Activated T-cell treated with anti-CD3 and anti-CD28 coated beads, Interleukin-2, amount 50 U/mL, for 24 hours (primary cell): ENCODE results near the gene STK33.

Experiments used
- DNase-seq: peaks from one replicate; pipeline ENCODE4 v3.0.0-alpha.2; 2020
- H3K27ac Mint-ChIP-seq: 2 replicates; pipeline ENCODE4 v1.8.0; 2020; ENCODE audit warnings: mild to moderate bottlenecking, mixed read lengths
- H3K27me3 Mint-ChIP-seq: 2 replicates; pipeline ENCODE4 v1.8.0; 2020; ENCODE audit warnings: mixed read lengths
- H3K36me3 Mint-ChIP-seq: 2 replicates; pipeline ENCODE4 v1.8.0; 2020; ENCODE audit warnings: low read depth, mixed read lengths
- H3K4me1 Mint-ChIP-seq: 2 replicates; pipeline ENCODE4 v1.8.0; 2020; ENCODE audit warnings: low read depth, mixed read lengths
- H3K4me3 Mint-ChIP-seq: 2 replicates; pipeline ENCODE4 v1.8.0; 2020; ENCODE audit warnings: mild to moderate bottlenecking, moderate library complexity, mixed read lengths
- H3K9me3 Mint-ChIP-seq: 2 replicates; pipeline ENCODE4 v1.8.0; 2020; ENCODE audit warnings: mixed read lengths

STK33 gene

GRCh38 chr11:8584511-8584910, 9.5 kb downstream of the STK33 start:
- H3K4me1 Mint-ChIP-seq: no peaks in the 10 kb centered on the region
- H3K4me3 Mint-ChIP-seq: no peak overlapping the region
- no peak for DNase-seq
- H3K9me3 Mint-ChIP-seq: peaks cover 5% of the 10 kb centered on the region
- peaks cover 43% of the 10 kb centered on the region for H3K27me3 Mint-ChIP-seq
- no peak overlapping the region for H3K27ac Mint-ChIP-seq
- H3K36me3 Mint-ChIP-seq: no peaks in the 10 kb centered on the region

GRCh38 chr11:8584082-8584481, 9.9 kb downstream of the STK33 start:
- H3K9me3 Mint-ChIP-seq: peaks cover 5% of the 10 kb centered on the region
- H3K4me3 Mint-ChIP-seq: no peak overlapping the region
- H3K4me1 Mint-ChIP-seq: no peaks in the 10 kb centered on the region
- H3K36me3 Mint-ChIP-seq: no peaks in the 10 kb centered on the region
- DNase-seq: no peak
- no peak overlapping the region for H3K27ac Mint-ChIP-seq
- H3K27me3 Mint-ChIP-seq: peaks cover 40% of the 10 kb centered on the region

- Mint-ChIP-seq H3K9me3 (peaks cover 3% of the 10 kb centered on the region), H3K36me3 (no peaks in the 10 kb centered on the region), H3K27me3 (peaks cover 27% of the 10 kb centered on the region), H3K4me1 (peaks cover 2% of the 10 kb centered on the region), H3K27ac (no peak overlapping the region), H3K4me3 (no peak overlapping the region)
- DNase-seq: no peak
Measured at GRCh38 chr11:8581300-8581699, 12.7 kb downstream of the STK33 start.

GRCh38 chr11:8577791-8578581, 16.0 kb downstream of the STK33 start:
- H3K4me1 Mint-ChIP-seq: peaks cover 2% of the 10 kb centered on the region
- no peak overlapping the region for H3K4me3 Mint-ChIP-seq
- peaks cover 3% of the 10 kb centered on the region for H3K9me3 Mint-ChIP-seq
- peaks cover 22% of the 10 kb centered on the region for H3K27me3 Mint-ChIP-seq
- H3K36me3 Mint-ChIP-seq: no peaks in the 10 kb centered on the region
- DNase-seq: no peak
- no peak overlapping the region for H3K27ac Mint-ChIP-seq

GRCh38 chr11:8574798-8575197, 19.2 kb downstream of the STK33 start:
- Mint-ChIP-seq H3K27me3 (peaks cover 8% of the 10 kb centered on the region), H3K36me3 (no peaks in the 10 kb centered on the region), H3K9me3 (peaks cover 3% of the 10 kb centered on the region), H3K4me1 (peaks cover 2% of the 10 kb centered on the region), H3K4me3 (no peak overlapping the region), H3K27ac (no peak overlapping the region)
- DNase-seq: no peak

- H3K27me3 Mint-ChIP-seq: peaks cover 13% of the 10 kb centered on the region
- no peak for DNase-seq
- H3K4me1 Mint-ChIP-seq: peaks cover 2% of the 10 kb centered on the region
- no peak overlapping the region for H3K4me3 Mint-ChIP-seq
- peaks cover 3% of the 10 kb centered on the region for H3K9me3 Mint-ChIP-seq
- no peak overlapping the region for H3K27ac Mint-ChIP-seq
- no peaks in the 10 kb centered on the region for H3K36me3 Mint-ChIP-seq
Measured at GRCh38 chr11:8573777-8574176, 20.3 kb downstream of the STK33 start.

- Mint-ChIP-seq H3K36me3 (no peaks in the 10 kb centered on the region), H3K27me3 (peaks cover 42% of the 10 kb centered on the region), H3K9me3 (no peaks in the 10 kb centered on the region), H3K4me3 (no peak overlapping the region), H3K27ac (no peak overlapping the region), H3K4me1 (peaks cover 5% of the 10 kb centered on the region)
- no peak for DNase-seq
Measured at GRCh38 chr11:8567602-8568198, 26.3 kb downstream of the STK33 start.

GRCh38 chr11:8566613-8567210, 27.3 kb downstream of the STK33 start:
- Mint-ChIP-seq H3K4me1 (peaks cover 5% of the 10 kb centered on the region), H3K36me3 (no peaks in the 10 kb centered on the region), H3K9me3 (no peaks in the 10 kb centered on the region), H3K27ac (no peak overlapping the region), H3K4me3 (no peak overlapping the region), H3K27me3 (peaks cover 43% of the 10 kb centered on the region)
- DNase-seq: no peak

- no peaks in the 10 kb centered on the region for H3K36me3 Mint-ChIP-seq
- peaks cover 4% of the 10 kb centered on the region for H3K9me3 Mint-ChIP-seq
- H3K27me3 Mint-ChIP-seq: peaks cover 49% of the 10 kb centered on the region
- DNase-seq: no peak
- no peak overlapping the region for H3K27ac Mint-ChIP-seq
- no peak overlapping the region for H3K4me3 Mint-ChIP-seq
- H3K4me1 Mint-ChIP-seq: peaks cover 5% of the 10 kb centered on the region
Measured at GRCh38 chr11:8564526-8564925, 29.5 kb downstream of the STK33 start.

- Mint-ChIP-seq H3K27me3 (peaks cover 28% of the 10 kb centered on the region), H3K4me3 (no peak overlapping the region), H3K4me1 (no peaks in the 10 kb centered on the region), H3K36me3 (no peaks in the 10 kb centered on the region), H3K27ac (no peak overlapping the region), H3K9me3 (peaks cover 4% of the 10 kb centered on the region)
- no peak for DNase-seq
Measured at GRCh38 chr11:8561461-8561860, 32.6 kb downstream of the STK33 start.

GRCh38 chr11:8558436-8558835, 35.6 kb downstream of the STK33 start:
- Mint-ChIP-seq H3K27me3 (peaks cover 19% of the 10 kb centered on the region), H3K4me1 (no peaks in the 10 kb centered on the region), H3K4me3 (no peak overlapping the region), H3K27ac (no peak overlapping the region), H3K9me3 (peaks cover 4% of the 10 kb centered on the region), H3K36me3 (no peaks in the 10 kb centered on the region)
- DNase-seq: no peak

GRCh38 chr11:8545698-8546366, 48.2 kb downstream of the STK33 start:
- H3K27ac Mint-ChIP-seq: no peak overlapping the region
- H3K4me3 Mint-ChIP-seq: no peak overlapping the region
- H3K27me3 Mint-ChIP-seq: peaks cover 11% of the 10 kb centered on the region
- no peaks in the 10 kb centered on the region for H3K4me1 Mint-ChIP-seq
- DNase-seq: no peak
- no peaks in the 10 kb centered on the region for H3K36me3 Mint-ChIP-seq
- H3K9me3 Mint-ChIP-seq: no peaks in the 10 kb centered on the region

- H3K4me3 Mint-ChIP-seq: no peak overlapping the region
- H3K4me1 Mint-ChIP-seq: no peaks in the 10 kb centered on the region
- no peak for DNase-seq
- H3K9me3 Mint-ChIP-seq: no peaks in the 10 kb centered on the region
- H3K27me3 Mint-ChIP-seq: peaks cover 5% of the 10 kb centered on the region
- H3K36me3 Mint-ChIP-seq: no peaks in the 10 kb centered on the region
- H3K27ac Mint-ChIP-seq: no peak overlapping the region
Measured at GRCh38 chr11:8544807-8545206, 49.2 kb downstream of the STK33 start.

GRCh38 chr11:8543278-8543677, 50.8 kb downstream of the STK33 start:
- no peak overlapping the region for H3K4me3 Mint-ChIP-seq
- H3K4me1 Mint-ChIP-seq: no peaks in the 10 kb centered on the region

GRCh38 chr11:8541448-8541847, 52.6 kb downstream of the STK33 start:
- no peak for DNase-seq
- Mint-ChIP-seq H3K36me3 (no peaks in the 10 kb centered on the region), H3K9me3 (no peaks in the 10 kb centered on the region), H3K27ac (no peak overlapping the region), H3K4me3 (no peak overlapping the region), H3K27me3 (no peaks in the 10 kb centered on the region), H3K4me1 (no peaks in the 10 kb centered on the region)

More at GRCh38 chr11:8543278-8543677, 50.8 kb downstream of the STK33 start:
- H3K27ac Mint-ChIP-seq: no peak overlapping the region
- no peaks in the 10 kb centered on the region for H3K9me3 Mint-ChIP-seq
- peaks cover 5% of the 10 kb centered on the region for H3K27me3 Mint-ChIP-seq
- no peaks in the 10 kb centered on the region for H3K36me3 Mint-ChIP-seq
- no peak for DNase-seq
